Suprapubic skin (tissue), 4 donors: ENCODE results near the gene PIAS1.

ENCODE experiments used
- CTCF ChIP-seq, 2 donors: fragments of 200-600 bp in 1 of 2; fragments of 450-650 bp in 1 of 2; sonication (generic) in 1 of 2; IDR thresholded peaks; one replicate each; pipeline ENCODE4 v1.5.1; 2016 to 2019; ENCODE audit warnings: antibody characterized with exemption in 2 of 2, mild to moderate bottlenecking in 1 of 2, moderate library complexity in 1 of 2
- EP300 ChIP-seq: sonication (generic); formaldehyde crosslinking; IDR thresholded peaks from one replicate; pipeline ENCODE4 v1.6.1; 2017; ENCODE audit warnings: antibody characterized with exemption
- POLR2A ChIP-seq, 2 donors: fragments of 450-650 bp; IDR thresholded peaks; one replicate each; pipeline ENCODE4 v1.6.1; 2017; ENCODE audit warnings: antibody characterized with exemption in 2 of 2, mild to moderate bottlenecking in 2 of 2, moderate library complexity in 2 of 2
- POLR2AphosphoS5 ChIP-seq, 3 donors: sonication (generic); formaldehyde crosslinking; IDR thresholded peaks; one replicate each; pipeline ENCODE4 v1.6.1; 2017; ENCODE audit warnings: antibody characterized with exemption in 3 of 3

GRCh38 chr15:68032672-68033071, 21.4 kb upstream of the PIAS1 start:
- TF ChIP-seq CTCF (IDR thresholded peaks at IDR 0.05), result no peak
- TF ChIP-seq EP300, result no peak
- no peak for TF ChIP-seq POLR2A (IDR thresholded peaks at IDR 0.05)
- no peak for TF ChIP-seq POLR2AphosphoS5 (IDR thresholded peaks at IDR 0.05)
